HepG2 (cell line): Measurements from ENCODE around the gene DGAT2. TPM values are rescaled to one million over a fixed set of nuclear protein-coding genes. Genes with fewer than 3 reads are reported as not detected.

Experiments
- ATAC-seq: fragments of 200-7000 bp; cut with Tn5 transposase; 3 replicates; pipeline ENCODE4 v1.9.1; 2020; ENCODE audit warnings: mild to moderate bottlenecking, moderate library complexity
- BruUV-seq: library from RNA; stranded (reverse); fragments of 400-500 nt; replicated peaks from 2 replicates; lab custom pipeline; 2021; lab: Mats Ljungman, UMichigan
- CTCF ChIA-PET: fragments of 300-600 bp; formaldehyde crosslinking; extraction: SDS; loops from one replicate; lab custom pipeline; 2021; ENCODE audit warnings: low total read pairs, inconsistent platforms, low intra/inter-chr PET ratio; lab: Yijun Ruan, JAX
- POLR2A ChIA-PET: fragments of 350-600 bp; sonication (Branson Sonifier 250); formaldehyde crosslinking; loops from one replicate; lab custom pipeline; 2020; ENCODE audit warnings: antibody characterized with exemption, inconsistent platforms; lab: Yijun Ruan, JAX
- DNase-seq: peaks from one replicate; pipeline ENCODE4 v3.0.0-alpha.2; 2015; ENCODE audit warnings: low spot score
- FAIRE-seq: peaks from 3 replicates; lab custom pipeline; 2011; peaks lifted over from hg19 to GRCh38; lab: Jason Lieb, UNC
- H2AFZ ChIP-seq: one replicate; pipeline ENCODE4 v1.6.1; 2011; ENCODE audit warnings: low read length, inconsistent platforms
- H3K27ac ChIP-seq: fragments of 300-600 bp; 3 replicates; pipeline ENCODE4 v1.8.0; 2011; ENCODE audit warnings: mixed run types, mild to moderate bottlenecking, mixed read lengths, low read length, inconsistent platforms; ENCODE audit not compliant: insufficient read depth; ENCODE audit errors: extremely low read length
- H3K27me3 ChIP-seq, 2 experiments: fragments of 200-600 bp in 1 of 2; 2 replicates in 1 of 2; 3 replicates in 1 of 2; pipeline versions ENCODE4 v1.6.0 to v1.8.0; 2011; ENCODE audit warnings: low read length in 2 of 2, mild to moderate bottlenecking in 2 of 2, moderate library complexity in 2 of 2, inconsistent platforms in 1 of 2; ENCODE audit not compliant: insufficient read depth in 2 of 2, control insufficient read depth in 1 of 2
- H3K36me3 ChIP-seq, 2 experiments: fragments of 200-600 bp in 1 of 2; replicated peaks in 1 of 2; 2 replicates in 1 of 2; 3 replicates in 1 of 2; pipeline versions ENCODE4 v1.5.1 to v1.8.0; 2011; ENCODE audit warnings: low read length in 2 of 2, inconsistent platforms in 1 of 2; ENCODE audit not compliant: insufficient read depth in 2 of 2, control insufficient read depth in 1 of 2
- H3K4me1 ChIP-seq: 2 replicates; pipeline ENCODE4 v1.5.1; 2012; ENCODE audit warnings: low read length, inconsistent platforms; ENCODE audit not compliant: insufficient read depth
- H3K4me2 ChIP-seq: 2 replicates; pipeline ENCODE4 v1.6.0; 2011; ENCODE audit warnings: low read depth, low read length, inconsistent platforms
- H3K4me3 ChIP-seq, 3 experiments: fragments of 200-600 bp in 1 of 3; sonication (generic), shearing (Covaris generic) in 1 of 3; replicated peaks in 1 of 3; 2 replicates each; pipeline ENCODE4 v1.5.1; 2011 to 2016; ENCODE audit warnings: low read length in 3 of 3, inconsistent platforms in 2 of 3, low read depth in 2 of 3, mild to moderate bottlenecking in 2 of 3, control low read depth in 1 of 3, mixed read lengths in 1 of 3; ENCODE audit not compliant: insufficient read depth in 1 of 3
- H3K79me2 ChIP-seq: one replicate; pipeline ENCODE4 v1.6.1; 2011; ENCODE audit warnings: low read length, inconsistent platforms; ENCODE audit not compliant: insufficient read depth
- H3K9ac ChIP-seq: 2 replicates; pipeline ENCODE4 v1.6.0; 2011; ENCODE audit warnings: mild to moderate bottlenecking, low read depth, low read length, inconsistent platforms; ENCODE audit not compliant: insufficient read depth
- H3K9me3 ChIP-seq: 2 replicates; pipeline ENCODE4 v1.5.1; 2012; ENCODE audit warnings: mild to moderate bottlenecking, low read length
- H4K20me1 ChIP-seq: 2 replicates; pipeline ENCODE4 v1.6.0; 2011; ENCODE audit warnings: inconsistent platforms, mild to moderate bottlenecking, low read length, moderate library complexity; ENCODE audit not compliant: insufficient read depth
- ESRRA ChIP-seq: sonication (generic); formaldehyde crosslinking; IDR thresholded peaks from 2 replicates; pipeline ENCODE4 v1.5.1; 2020; ENCODE audit warnings: mild to moderate bottlenecking, low read depth, missing genetic modification reagents
- ETV6 ChIP-seq: sonication (generic); formaldehyde crosslinking; conservative IDR thresholded peaks from 2 replicates; pipeline ENCODE4 v1.4.0; 2020; ENCODE audit warnings: missing genetic modification reagents
- MAFF ChIP-seq: IDR thresholded peaks from 2 replicates; pipeline ENCODE4 v1.6.1; 2011; ENCODE audit warnings: low read depth, low read length, improper control_type of control experiment
- ZNF331 ChIP-seq: sonication (generic); formaldehyde crosslinking; IDR thresholded peaks from 2 replicates; pipeline ENCODE4 v1.4.0; 2020; ENCODE audit warnings: missing genetic modification reagents
- ZNF629 ChIP-seq: sonication (generic); formaldehyde crosslinking; conservative IDR thresholded peaks from 2 replicates; pipeline ENCODE4 v1.5.0; 2020; ENCODE audit warnings: missing genetic modification reagents
- WGBS: methylation state at CpG from one replicate; pipeline ENCODE4 v1.1.6; 2017; ENCODE audit warnings: low lambda C conversion rate; 5-methylcytosine and 5-hydroxymethylcytosine counted together
- in situ Hi-C: cut with HindIII; loops from 2 replicates; pipeline ENCODE4 v1.10.0; 2017; ENCODE audit warnings: low pct_unique_long_range_greater_than_20kb; ENCODE audit not compliant: extremely low pct_ligation_motif_present
- intact Hi-C: fragments of 100-400 bp; cut with micrococcal nuclease; formaldehyde crosslinking; loops from one replicate; pipeline ENCODE4 v1.10.0; 2022; ENCODE audit not compliant: unreplicated experiment
- polyA plus RNA-seq, 8 experiments: library from polyadenylated mRNA; depleted of rRNA in 3 of 8; stranded (reverse) in 7 of 8; unstranded in 1 of 8; fragments of >200 nt; fragmentation: Illumina TruSeq in 4 of 8; extraction: Trizol in 4 of 8; gene quantifications; 2 replicates each; pipeline versions ENCODE4 v1.2.1 to v1.2.3, GENCODE V29; 2011 to 2016; ENCODE audit warnings: low read depth in 4 of 8, missing spikeins in 1 of 8, mixed read lengths in 1 of 8; ENCODE audit not compliant: insufficient read depth in 1 of 8
- total RNA-seq, 5 experiments: library from RNA; depleted of rRNA; stranded (reverse); fragments of >200 nt; fragmentation: Illumina TruSeq; extraction: Trizol; gene quantifications; 2 replicates each; pipeline ENCODE4 v1.2.3, GENCODE V29; 2016; ENCODE audit warnings: low read depth in 1 of 5

Gene DGAT2
- total and polyA plus RNA-seq, 2 of the 13 experiments (the other 11 are each of a cell fraction or from before 2014, with no cell fraction given) = 39.0 to 65.6 TPM

GRCh38 chr11:75760243-75760642 lies 8.3 kb upstream of the DGAT2 start:
- POLR2A ChIA-PET = interaction anchor here (2.5 kb wide), 1 partner anchor 22 kb away, joined by 8 read pairs; no protein-coding TSS in a partner anchor

GRCh38 chr11:75760710-75761493 lies 7.7 kb upstream of the DGAT2 start:
- Histone ChIP-seq H3K27me3 (no peaks in the 10 kb centered on the region), H3K4me3 (no peak overlapping the region), H3K36me3 (no peaks in the 10 kb centered on the region), H4K20me1 (no peaks in the 10 kb centered on the region), H3K79me2 (no peaks in the 10 kb centered on the region), H3K27ac (no peak overlapping the region), H3K4me1 (peaks cover 76% of the 10 kb centered on the region), H2AFZ (no peak overlapping the region), H3K9ac (no peak overlapping the region), H3K9me3 (no peaks in the 10 kb centered on the region), H3K4me2 (no peak overlapping the region)
- no peak for FAIRE-seq
- BruUV-seq = no TSS peak
- 66% methylated on average over 2 of the region's 3 CpGs for WGBS
- ChIA-PET POLR2A (interaction anchor here (0.7 to 2.5 kb wide), 4 partner anchors 22 to 42 kb away, joined by 3 to 8 read pairs (median 4); no protein-coding TSS in a partner anchor), CTCF (no interaction called here)
- intact Hi-C loops = no loop called here
- TF ChIP-seq MAFF (0 out of 2 replicates have a peak, but pooled peaks have one; percentile 1), ETV6 (CRISPR knock-in tag) (no peak)
- ATAC-seq = peak; percentile 26; the same call in 2 of the 3 replicates
- DNase-seq = no peak
- in situ Hi-C loops = no loop called here

More at GRCh38 chr11:75760243-75760642, 8.3 kb upstream of the DGAT2 start:
- in situ Hi-C loops (no loop called here), intact Hi-C loops (no loop called here)
- no peaks in the 10 kb centered on the region for H3K9me3 ChIP-seq
- no peaks in the 10 kb centered on the region for H3K27me3 ChIP-seq
- no peak overlapping the region for H3K9ac ChIP-seq
- CTCF ChIA-PET = no interaction called here
- DNase-seq = no peak
- BruUV-seq = no TSS peak
- H4K20me1 ChIP-seq = no peaks in the 10 kb centered on the region
- no peak overlapping the region for H2AFZ ChIP-seq
- peaks cover 80% of the 10 kb centered on the region for H3K4me1 ChIP-seq
- H3K4me2 ChIP-seq = no peak overlapping the region
- H3K79me2 ChIP-seq = no peaks in the 10 kb centered on the region
- H3K27ac ChIP-seq = no peak overlapping the region
- H3K4me3 ChIP-seq = no peak overlapping the region
- FAIRE-seq = no peak
- ATAC-seq = no peak
- TF ChIP-seq ZNF629 (CRISPR knock-in tag) (peak; percentile 84), ZNF331 (no peak), ESRRA (peak; percentile 57; the same call in 1 of the 2 replicates)
- no peaks in the 10 kb centered on the region for H3K36me3 ChIP-seq
